GM19043 (cell line): ENCODE data around the gene SDCBP2.
"Not testable (repeated sequence)": the region's sequence is repeated elsewhere in the genome, so short reads cannot be mapped to it uniquely, and the experiment has no call there.

Experiments used
- ATAC-seq: cut with Tn5 transposase; IDR thresholded peaks from one replicate; pipeline ENCODE4 v1.9.1; 2021; ENCODE audit warnings: low read depth; ENCODE audit not compliant: unreplicated experiment

The SDCBP2 gene

DNA sequence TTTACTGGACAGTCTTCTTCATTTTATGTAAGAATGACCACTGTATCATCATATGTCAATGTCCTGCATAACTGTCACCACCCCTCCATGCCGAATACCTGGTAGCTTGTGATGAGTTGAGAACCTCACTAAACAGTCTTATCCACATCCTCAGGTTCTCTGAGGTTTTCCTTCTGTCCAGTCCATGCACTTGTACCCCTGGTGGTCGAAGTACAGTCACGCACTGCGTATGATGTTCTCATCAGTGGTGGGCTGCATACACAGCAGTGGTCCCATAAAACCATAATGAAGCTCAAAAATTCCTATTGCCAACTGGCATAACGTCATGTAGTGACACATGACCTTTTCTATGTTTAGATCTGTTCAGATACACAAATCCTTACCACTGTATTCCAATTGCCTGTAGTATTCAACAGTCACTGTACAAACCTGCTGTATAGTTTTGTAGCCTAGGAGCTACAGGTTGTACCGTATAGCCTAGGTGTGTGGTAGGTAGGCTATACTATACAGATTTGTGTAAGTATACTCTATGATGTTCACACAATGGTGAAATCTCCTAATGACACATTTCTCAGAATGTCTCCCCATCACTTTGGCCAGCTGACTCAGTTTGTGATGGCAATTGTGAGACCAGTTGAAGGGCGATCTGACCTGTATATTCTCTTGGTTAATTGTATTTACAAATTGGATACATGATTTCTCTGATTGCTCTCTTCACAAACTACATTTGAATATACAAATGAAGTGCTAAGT, 31.3 kb upstream of the SDCBP2 start:
- no peak for ATAC-seq

DNA sequence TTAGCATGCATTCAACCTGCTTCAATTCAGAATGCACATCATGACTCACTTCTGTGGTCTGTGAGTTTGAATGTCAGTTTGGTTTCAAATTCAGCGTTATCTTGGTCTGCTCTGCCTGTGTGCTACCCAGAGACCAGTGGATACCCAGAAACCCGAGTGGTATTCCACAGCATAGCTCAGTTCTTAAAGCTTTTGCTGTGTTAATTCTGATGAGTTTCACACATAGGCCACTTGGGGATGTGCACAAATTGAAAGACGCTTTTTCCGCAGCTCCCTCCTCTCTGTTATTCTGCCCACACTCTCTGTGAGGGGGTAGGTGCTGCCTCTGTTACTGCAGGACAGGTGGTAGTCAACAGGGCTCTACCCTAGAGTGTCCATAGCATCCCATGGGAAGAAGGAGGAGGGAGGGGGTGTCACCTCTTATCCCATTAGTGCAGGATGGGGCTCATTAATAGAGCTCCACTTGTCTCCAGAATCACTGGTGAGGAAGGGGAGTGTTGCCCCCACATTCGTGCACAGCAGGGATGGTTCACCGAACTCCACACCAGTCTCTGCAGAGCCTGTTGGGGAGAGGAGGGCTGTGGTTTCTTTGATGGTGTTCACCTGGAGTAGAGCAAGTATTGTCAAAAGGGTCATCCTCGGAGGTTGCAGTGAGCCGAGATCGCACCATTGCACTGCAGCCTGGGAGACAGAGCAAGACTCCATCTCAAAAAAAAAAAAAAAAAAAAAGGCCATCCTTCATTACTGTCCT, 29.2 kb upstream of the SDCBP2 start:
- ATAC-seq: no peak

DNA sequence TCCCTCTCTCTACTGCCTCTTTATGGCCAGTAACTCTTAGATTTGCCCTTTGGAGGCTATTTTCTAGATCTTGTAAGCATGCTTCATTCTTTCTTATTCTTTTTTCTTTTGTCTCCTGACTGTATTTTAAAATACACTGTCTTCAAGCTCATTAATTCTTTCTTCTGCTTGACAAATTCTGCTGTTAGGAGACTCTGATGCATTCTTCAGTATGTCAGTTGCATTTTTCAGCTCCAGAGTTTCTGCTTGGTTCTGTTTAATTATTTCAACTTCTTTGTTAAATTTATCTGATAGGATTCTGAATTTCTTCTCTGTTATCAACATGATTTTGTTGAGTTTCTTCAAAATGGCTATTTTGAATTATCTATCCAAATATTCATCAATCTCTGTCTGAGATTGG, 25.0 kb upstream of the SDCBP2 start:
- no peak for ATAC-seq

DNA sequence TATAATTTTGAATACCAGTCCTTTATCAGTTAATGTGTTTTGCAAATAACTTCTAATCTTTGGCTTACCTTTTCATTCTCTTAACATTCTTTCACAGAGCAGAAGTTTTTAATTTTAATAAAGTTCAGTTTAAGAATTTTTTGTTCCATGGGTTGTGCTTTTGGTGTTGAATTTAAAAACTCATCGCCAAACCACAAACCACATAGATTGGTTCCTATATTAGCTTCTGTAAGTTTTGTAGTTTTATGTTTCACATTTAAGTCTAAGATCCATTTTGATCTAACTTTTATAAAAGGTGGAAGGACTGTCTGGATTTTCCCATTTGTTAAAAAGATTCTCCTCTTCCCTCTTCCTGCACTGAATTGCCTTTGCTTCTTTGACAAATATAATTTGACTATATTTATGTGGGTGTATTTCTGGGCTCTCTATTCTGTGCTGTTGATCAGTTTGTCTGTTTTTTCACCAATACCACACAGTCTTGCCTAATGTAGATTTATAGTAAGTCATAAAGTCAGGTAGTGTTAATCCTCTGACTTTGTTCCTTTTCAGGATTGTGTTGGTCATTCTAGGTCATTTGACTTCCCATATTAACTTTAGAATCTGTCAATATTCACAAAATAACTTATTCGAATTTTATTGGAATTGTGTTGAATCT, 17.5 kb upstream of the SDCBP2 start:
- ATAC-seq: no peak

DNA sequence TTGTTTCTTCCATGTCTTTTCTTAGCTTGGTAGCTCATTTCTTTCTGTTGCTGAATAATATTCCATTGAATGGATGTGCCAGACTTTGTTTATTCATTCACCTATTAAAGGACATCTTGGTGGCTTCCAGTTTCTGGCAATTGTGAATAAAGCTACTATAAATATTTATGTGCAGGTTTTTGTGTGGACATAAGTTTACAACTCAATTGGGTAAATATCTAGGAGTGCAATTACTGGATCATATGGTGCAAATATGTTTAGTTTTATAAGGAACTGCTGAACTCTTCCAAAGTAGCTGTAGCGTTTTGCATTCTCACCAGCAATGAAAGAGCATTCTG, 16.8 kb upstream of the SDCBP2 start:
- no peak for ATAC-seq

DNA sequence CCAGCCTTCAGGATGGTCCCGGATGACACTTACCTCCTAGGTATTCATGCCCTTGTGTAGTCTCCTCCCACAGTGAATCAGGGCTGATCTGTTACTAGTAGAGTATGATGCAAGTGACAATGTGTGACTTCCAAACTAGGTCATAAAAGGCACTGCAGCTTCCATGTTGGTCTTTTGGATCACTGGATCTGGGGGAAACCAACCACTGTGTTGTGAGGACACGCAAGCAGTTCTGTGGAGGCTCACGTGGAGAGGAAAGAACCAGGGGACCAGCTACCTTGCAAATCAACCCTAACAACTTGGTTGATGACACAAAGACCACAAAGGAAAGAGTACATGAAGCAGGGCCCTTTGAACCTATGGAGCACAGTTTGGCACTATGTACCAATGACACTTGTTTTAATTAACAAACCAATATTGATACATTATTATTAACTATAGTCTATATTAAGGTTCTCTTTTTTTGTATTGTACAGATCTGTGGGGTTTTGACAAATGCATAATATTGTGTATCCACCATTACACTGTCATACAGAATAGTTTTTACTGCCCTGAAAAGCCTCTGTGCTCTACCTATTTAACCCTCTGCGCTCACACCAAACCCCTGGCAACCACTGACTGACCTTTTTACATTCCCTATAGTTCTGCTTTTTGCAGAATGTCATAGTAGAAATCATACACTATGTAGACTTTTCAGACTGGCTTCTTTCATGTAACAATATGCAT, 16.3 kb upstream of the SDCBP2 start:
- ATAC-seq: no peak

DNA sequence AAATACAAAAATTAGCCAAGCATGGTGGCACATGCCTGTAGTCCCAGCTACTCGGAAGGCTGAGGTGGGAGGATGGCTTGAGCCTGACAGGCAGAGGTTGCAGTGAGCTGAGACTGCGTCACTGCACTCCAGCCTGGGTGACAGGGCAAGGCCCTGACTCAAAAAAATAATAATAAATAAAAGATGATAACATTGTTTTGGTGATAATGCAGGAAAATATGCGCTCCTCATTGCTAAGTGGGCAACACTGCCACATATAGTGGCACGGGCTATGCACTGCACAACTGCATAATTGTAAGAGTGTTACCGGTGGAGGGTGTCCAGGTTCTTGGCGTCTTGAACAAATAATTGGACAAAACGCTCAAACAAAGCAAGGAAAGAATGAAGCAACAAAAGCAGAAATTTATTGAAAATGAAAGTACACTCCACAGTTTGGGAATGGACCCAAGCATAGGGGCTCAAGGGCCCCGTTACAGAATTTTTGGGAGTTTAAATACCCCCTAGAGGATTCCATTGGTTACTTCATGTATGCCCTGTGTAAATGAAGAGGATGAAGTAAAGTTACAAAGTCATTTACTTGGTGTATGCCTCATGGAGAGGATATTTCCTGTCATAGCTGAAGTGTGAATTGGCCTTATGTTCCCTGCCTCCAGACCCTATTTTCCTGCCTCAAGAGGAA, 14.6 kb upstream of the SDCBP2 start:
- ATAC-seq: not testable (repeated sequence)

DNA sequence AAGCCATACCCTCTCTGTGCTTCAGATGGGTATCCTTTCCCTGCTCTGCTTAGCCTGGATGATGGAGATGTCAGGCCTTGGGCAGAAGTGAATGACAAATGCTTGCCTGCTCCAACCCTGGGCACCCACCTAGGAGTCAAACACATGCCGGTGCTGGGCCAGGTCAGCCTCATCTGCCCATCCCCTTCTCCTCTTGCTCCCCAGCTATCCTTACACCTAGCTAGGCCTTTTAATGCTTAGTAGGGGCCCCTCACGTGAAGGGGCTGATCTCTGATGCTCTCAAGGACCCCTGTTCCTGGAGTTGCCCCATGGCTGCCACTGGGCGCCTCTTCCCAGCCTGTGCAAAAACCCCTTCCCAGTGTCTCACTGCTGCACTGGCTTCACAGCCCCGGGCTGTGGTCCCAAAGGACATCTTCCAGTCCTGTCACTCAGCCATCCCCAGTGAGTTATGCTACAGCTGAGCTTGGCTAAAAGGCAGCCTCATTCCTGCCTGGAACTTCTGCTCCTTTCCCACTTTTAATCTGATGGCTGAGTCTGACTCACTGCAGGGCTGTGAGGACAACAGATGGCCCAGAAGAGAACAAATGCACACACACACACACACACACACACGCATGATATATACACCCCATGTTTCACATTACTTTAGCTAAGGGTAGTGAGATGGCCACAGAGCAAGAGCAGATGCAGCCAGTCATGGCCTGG, 12.8 kb upstream of the SDCBP2 start:
- no peak for ATAC-seq

DNA sequence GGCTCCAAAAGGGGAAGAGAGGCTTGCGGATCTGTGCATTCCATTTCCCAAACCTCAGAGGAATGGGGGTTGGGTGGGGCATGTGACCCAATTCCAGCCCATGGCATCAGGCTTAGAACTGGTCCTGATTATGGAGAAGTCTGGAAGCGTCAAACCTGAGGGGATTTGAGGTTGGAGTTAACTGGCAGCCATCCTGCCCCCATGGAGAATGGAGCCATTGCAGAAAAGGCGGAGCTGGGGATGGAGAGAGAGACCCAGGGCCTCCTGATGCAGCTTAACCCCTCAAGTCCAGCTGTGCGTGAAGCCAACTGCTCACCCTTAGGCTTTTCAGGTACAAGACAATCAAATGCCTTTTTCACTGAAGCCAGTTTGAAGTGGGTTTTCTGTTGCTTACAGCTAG, 9.9 kb upstream of the SDCBP2 start:
- ATAC-seq: no peak

DNA sequence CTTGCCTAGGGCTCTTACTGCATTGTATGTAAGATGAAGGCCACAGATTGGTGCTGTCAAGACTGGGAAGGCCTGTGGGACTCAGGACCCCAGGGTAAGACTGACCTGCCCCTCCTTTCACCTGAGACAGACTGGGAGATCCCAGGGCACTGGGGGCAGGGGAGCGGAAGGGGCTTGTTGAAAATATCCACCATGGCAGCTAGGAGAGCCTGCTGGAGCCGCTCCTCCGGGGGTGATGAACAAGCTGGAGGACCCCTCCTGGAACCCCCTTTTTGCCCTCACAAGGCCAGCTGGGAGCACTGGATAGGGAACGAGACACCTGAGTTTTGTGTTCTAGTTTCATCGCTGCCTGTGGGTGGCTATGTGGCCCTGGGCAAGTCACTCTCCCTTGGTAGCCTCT, 9.2 kb upstream of the SDCBP2 start:
- ATAC-seq: no peak

DNA sequence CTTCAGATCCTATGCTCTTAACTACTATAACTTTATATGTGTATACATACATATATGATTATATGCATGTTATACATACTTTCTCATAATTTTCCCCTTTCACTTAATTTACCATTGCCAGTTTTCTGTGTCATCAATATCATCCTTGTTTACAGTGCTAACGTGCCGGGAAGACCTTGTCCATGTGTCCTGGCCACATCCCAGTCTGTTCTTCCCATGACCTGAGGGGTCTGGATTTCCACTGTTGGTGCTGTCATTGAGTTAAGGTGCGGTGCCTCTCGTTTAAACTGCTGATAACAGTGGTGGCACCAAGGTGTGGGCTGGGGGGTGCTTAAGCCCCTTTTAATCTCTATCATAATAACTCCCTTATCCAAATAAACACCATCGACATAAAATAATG, 8.5 kb upstream of the SDCBP2 start:
- ATAC-seq: no peak

DNA sequence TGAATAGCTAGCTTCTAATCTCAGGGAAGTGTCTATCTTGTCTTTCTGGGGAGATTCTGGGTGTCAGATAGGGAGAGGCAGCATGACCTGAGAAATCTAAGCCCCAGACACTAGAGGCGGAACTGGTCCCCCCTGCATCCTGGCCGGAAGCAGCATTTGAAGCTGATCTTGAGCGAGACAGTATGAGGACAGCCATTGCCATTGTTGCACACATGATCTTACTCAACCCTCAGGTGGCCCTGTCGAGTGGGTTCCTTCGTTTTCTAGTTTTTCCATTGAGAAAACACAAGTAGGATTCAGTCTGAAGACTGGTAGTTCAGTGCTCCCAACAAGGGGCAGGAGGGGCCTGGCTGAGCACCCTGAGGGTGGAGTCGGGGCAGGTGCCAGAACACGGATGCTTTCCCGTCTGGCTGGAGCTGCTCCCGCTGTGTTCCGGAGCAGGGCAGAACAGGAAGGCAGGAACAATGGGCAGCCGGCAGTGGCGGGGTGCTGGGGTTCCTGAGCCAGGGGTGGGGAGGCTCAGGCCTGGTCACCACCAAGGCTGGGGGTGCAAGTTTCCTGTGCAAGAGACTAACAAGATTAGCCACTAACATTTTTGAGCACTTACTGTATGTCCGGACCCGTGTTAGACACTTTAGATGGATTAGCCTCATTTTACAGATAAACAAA, 7.9 kb upstream of the SDCBP2 start:
- no peak for ATAC-seq

DNA sequence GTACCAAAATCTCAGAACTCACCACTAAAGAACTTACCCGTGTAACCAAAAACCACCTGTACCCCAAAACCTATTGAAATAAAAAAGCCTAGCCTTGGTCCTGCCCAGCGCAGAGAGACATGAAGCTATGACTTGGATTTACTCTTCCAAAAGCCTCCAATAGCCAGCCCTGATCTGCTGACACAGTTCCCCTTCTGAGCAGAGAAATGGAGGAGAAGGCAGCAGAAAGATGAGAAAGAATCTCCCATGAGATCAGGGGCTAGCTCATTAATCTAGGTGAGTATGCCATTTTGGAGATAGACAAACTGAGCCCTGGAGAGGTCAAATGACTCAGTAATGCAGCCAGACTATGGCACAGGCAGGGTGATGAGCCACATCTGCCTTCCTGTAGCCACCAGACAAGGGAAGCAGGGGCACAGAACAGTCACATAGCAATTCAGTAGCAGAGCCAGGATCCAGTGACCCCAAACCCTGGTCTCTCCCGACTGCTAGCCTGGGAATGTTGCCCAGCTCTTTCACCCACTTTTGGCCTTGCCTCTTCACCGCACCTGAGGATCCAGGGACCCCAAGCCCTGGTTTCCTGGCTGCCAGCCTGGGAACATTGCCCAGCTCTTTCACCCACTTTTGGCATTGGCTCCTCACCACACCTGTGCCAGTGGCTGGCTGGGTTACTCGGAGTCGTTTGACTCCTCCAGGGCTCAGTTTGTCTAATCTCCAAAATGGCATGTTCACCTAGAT, 7.2 kb upstream of the SDCBP2 start:
- no peak for ATAC-seq

DNA sequence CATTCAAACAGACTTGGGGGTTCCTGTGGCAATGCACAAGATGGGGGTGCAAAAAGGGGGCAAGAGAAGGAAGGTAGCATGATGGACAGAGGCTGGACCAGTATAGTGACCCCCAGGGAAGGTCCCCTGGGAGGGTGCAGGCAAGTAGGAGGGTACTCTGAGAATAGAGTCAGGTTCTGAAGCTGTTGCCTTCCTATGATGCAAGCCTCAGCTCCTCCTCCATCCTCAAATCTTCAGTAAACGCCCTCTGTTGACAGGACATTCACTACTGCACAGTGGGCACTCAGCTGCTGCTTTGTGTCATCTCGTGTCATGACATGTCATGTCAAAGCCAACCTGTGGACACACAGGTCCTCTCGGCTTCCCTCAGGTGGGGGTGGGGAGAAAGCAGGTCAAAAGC, 5.8 kb upstream of the SDCBP2 start:
- ATAC-seq: no peak

DNA sequence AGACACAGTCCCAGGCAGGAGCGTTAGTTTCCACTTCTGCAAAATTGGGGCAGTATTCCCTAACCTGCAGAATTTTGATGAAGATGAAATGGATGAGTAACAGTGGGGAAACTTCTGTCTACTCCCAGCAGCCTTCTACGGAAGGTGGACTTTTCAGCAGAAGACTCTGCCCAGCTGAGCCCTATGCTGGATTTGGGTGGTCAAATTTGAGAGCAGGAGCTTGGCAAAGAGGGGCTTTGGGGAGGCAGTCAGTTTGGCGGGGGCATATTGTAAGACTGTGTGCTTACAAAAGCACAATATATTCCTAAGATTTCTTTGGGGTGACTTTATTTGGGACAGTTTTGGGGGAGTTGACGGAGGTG, 5.4 kb upstream of the SDCBP2 start:
- ATAC-seq: no peak

DNA sequence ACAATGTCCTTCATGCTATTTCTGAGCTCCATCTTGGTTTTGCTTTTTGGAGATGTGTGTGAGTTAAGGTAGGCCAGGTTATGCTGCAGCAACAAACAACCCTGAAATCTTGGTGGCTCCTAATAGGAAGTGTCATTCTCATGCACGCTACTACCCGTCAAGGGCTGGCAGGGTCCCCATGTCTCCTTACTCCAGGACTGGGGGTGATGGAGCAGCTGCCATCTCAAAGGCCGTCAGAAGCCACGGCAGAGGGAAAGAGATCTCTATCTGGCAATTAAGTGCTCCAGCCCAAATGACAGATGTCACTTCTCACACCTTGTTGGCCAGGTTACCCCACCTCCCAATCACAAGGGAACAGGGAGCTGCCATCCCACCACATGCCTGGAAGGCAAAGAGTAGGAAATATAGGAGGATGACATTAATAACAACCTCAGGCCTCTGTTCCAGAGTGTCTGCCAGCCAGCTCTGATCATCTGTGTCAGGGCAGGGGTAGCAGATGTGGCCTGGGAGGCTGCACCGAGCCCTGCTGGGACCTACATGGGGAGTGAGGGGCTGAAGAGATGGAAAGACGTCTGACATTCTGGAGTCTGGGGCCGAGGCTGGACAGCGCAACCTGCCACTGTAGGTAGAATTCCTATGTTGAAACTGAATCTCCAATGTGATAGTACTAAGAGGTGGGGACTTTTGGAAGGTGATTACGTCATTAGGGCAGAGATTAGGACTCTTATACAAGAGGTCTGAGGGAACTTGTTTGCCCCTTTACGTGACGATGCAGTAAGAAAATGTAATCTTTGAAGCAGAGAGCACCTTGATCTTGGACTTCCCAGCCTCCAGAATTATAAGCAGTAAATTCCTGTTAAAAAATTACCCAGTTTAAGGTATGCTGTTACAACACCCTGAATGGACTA, 4.8 kb upstream of the SDCBP2 start:
- no peak for ATAC-seq

DNA sequence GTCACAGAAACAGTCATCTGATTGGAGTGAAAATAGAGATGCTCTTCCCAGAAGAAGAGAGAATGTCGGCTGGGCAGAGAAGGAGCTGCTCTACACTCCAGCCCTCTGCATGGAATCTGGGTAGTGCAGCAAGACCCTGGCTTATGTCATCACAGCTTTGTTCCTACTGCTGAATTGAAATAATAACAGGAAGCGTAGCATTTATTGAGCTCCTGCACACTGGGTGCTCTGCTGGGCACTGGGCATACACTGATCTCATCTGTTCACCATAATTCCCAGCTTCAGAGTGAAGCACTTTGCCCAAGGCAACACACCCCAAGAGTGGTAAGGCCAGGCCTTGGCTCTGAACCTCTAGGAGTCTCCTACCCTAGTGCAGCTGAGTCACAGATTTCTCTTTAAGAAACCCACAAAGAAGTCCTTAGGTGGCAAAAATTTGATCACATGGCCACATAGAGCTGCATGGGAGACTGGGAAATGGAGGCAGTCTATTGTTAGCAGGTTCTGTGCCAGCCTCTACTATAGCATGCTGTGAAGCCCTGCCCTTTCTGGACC, 3.9 kb upstream of the SDCBP2 start:
- ATAC-seq: no peak
